ENCODE measurements around the gene NDUFS8. TPM values are rescaled to one million over a fixed set of nuclear protein-coding genes. Genes with fewer than 3 reads are reported as not detected.
A peak's percentile ranks its signal among the peaks of the same experiment; 100 is the strongest.

Gene NDUFS8
- total RNA-seq, 1 donor from 2014 or later = 168 TPM

- DNase-seq (ENCODE audit: extremely low spot score, unreplicated experiment) = no peak
- H3K27me3 Mint-ChIP-seq = no peaks in the 10 kb centered on the region
- H3K36me3 Mint-ChIP-seq = peaks cover 1% of the 10 kb centered on the region
- no peaks in the 10 kb centered on the region for H3K9me3 Mint-ChIP-seq
- H3K27ac Mint-ChIP-seq = no peak overlapping the region
- peaks cover 13% of the 10 kb centered on the region for H3K4me1 Mint-ChIP-seq (ENCODE audit: unreplicated experiment)
- H3K4me3 Mint-ChIP-seq = no peak overlapping the region
- no peak for TF ChIP-seq CTCF (conservative IDR thresholded peaks at IDR 0.05)
These were observed 4.9 kb downstream of the NDUFS8 start for GRCh38 chr11:68035266-68035876.

GRCh38 chr11:68036141-68036716 lies 5.7 kb downstream of the NDUFS8 start:
- DNase-seq (ENCODE audit: extremely low spot score, unreplicated experiment) = no peak
- H3K27ac Mint-ChIP-seq = no peak overlapping the region
- no peaks in the 10 kb centered on the region for H3K9me3 Mint-ChIP-seq
- no peaks in the 10 kb centered on the region for H3K36me3 Mint-ChIP-seq
- peaks cover 12% of the 10 kb centered on the region for H3K4me1 Mint-ChIP-seq (ENCODE audit: unreplicated experiment)
- no peak for TF ChIP-seq CTCF (conservative IDR thresholded peaks at IDR 0.05)
- no peaks in the 10 kb centered on the region for H3K27me3 Mint-ChIP-seq
- H3K4me3 Mint-ChIP-seq = no peak overlapping the region

GRCh38 chr11:68036717-68037239 lies 6.3 kb downstream of the NDUFS8 start:
- DNase-seq (ENCODE audit: extremely low spot score, unreplicated experiment) = no peak

GRCh38 chr11:68037411-68038225 lies 7.1 kb downstream of the NDUFS8 start:
- no peaks in the 10 kb centered on the region for H3K9me3 Mint-ChIP-seq
- H3K27me3 Mint-ChIP-seq = no peaks in the 10 kb centered on the region
- H3K27ac Mint-ChIP-seq = no peak overlapping the region
- peak overlapping the region; percentile 20 for H3K4me3 Mint-ChIP-seq
- TF ChIP-seq CTCF (conservative IDR thresholded peaks at IDR 0.05) = no peak
- no peaks in the 10 kb centered on the region for H3K36me3 Mint-ChIP-seq
- no peak for DNase-seq (ENCODE audit: extremely low spot score, unreplicated experiment)
- peaks cover 7% of the 10 kb centered on the region for H3K4me1 Mint-ChIP-seq (ENCODE audit: unreplicated experiment)

More at GRCh38 chr11:68036717-68037239, 6.3 kb downstream of the NDUFS8 start:
- Mint-ChIP-seq H3K27ac (no peak overlapping the region), H3K36me3 (no peaks in the 10 kb centered on the region), H3K9me3 (no peaks in the 10 kb centered on the region), H3K4me3 (no peak overlapping the region), H3K4me1 (ENCODE audit: unreplicated experiment) (peaks cover 8% of the 10 kb centered on the region), H3K27me3 (no peaks in the 10 kb centered on the region)
- TF ChIP-seq CTCF (conservative IDR thresholded peaks at IDR 0.05) = no peak

- Mint-ChIP-seq H3K27me3 (no peaks in the 10 kb centered on the region), H3K27ac (no peak overlapping the region), H3K9me3 (no peaks in the 10 kb centered on the region), H3K4me1 (ENCODE audit: unreplicated experiment) (peaks cover 7% of the 10 kb centered on the region), H3K36me3 (no peaks in the 10 kb centered on the region), H3K4me3 (no peak overlapping the region)
- no peak for TF ChIP-seq CTCF (conservative IDR thresholded peaks at IDR 0.05)
- DNase-seq (ENCODE audit: extremely low spot score, unreplicated experiment) = no peak
These were observed 7.8 kb downstream of the NDUFS8 start for GRCh38 chr11:68038226-68038717.
